Activated T-helper 1 cell treated with anti-CD3 and anti-CD28 coated beads, Interleukin-2, amount 50 U/mL, for 16 hours (primary cell): ENCODE results near the gene DNAJC5.

Experiments
- DNase-seq, 2 donors: peaks; one replicate each; pipeline ENCODE4 v3.0.0-alpha.2; 2020; ENCODE audit warnings: low read depth in 1 of 2, low spot score in 1 of 2

Gene DNAJC5

DNA sequence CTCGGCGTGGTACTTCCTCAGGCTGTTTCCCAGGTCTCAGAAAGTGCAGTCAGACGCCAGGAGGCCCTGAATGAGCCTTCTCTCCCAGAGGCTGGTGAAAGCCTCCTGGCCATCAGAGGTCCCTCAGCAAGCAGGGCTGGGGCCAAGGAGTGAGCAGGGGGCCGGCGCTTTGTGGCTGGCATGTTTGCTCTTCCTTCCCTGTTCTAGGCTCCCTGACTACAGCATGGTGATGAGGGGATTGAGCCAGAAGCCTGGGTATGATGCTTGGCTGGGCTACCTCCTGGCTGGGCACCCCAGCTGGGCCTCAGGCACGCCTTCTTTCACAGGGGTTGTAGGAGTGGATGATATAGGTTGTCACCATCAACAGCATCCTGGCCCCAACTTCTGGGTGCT is 11.7 kb upstream of the DNAJC5 start:
- DNase-seq: no peak

DNA sequence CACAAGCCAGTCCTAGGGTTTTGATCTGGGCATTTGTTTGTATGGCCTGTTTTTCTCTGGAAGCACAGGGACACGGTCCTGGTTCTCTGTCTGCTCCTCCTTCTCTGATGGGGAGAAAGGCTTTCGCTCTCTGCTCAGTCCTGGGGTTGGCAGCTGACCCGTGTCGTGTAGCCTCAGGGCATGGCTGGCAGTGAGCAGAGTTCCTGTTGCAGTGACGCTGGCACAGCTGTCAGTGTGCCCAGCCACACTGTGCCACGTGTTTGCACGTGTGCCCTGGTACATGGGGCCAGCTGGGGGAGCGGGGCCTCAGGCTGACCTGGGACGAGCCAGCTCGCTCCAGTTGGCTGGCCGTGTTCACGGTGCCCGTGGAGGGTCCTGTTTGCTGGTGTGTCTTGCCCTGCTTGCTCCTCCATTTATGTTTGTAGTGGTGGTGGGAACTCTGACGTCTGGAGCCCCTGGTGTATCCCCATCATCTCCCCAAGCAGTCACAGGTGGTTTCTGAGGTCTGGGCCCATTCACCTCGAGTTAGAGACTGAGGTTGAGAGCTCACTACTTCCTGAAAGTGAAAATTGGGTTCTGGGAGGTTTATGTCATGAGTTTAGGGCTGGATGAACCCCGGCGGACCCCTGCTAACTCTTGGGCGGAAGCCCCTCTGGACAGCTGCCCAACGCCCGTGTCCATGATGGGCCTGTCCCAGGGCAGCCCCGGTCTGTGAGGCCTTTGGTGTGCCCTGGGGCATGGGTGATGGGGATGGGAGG is 10.2 kb upstream of the DNAJC5 start:
- DNase-seq: no peak

DNA sequence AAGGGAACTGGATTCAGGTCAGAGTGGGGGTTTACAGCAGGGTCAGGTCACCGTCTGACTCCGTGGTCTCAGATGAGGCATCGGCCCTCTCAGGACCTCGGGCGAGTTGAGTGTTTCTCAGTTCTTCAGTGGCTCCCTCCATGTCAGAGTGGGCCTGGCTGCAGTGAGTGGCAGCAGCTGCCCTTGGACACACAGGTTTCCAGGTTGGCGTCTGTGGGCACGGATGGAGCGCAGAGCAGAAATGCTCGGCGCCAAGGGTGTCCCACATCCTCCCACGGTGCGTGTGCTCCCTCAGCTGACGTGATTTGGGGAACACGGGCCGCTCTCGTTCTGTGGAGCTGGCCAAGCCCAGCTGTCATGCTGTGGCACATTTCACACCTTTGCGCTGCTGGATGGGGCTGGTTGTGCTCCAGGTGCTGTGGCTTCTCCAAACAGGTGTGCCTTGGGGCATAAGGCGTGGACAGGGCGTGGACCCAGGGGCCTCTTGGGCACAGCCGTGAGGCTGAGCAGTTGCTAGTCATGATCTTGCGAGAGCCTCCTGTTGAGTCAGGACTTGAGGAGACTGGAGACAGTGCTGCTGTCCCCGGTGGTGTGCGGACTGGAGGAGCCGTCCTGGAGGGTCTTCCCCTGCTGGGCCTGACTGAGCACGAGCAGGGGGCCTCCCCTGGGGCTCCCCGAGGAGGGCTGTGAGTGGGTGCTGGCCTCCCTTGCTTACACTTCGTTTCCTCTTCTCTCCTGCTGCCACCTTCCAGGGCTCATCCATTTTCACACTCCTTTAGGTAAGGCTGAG is 9.5 kb upstream of the DNAJC5 start:
- no peak for DNase-seq

DNA sequence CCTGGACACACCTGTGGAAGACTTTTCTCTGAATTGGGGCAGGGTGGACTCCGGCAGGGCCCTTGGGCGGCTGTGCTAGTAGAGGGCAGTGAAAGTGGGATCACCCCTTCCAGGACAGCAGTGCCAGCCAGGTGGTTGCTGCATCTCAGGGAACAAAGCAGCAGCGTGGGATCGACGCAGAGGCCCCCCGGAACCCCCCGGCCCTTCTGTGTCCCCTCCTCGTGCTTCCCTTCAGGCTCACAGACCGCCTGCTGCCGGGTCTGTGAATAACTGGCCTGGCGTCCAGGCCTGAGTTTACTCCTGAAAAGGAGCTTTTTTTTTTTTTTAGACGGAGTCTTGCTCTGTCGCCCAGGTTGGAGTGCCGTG is 8.9 kb upstream of the DNAJC5 start:
- DNase-seq: no peak

DNA sequence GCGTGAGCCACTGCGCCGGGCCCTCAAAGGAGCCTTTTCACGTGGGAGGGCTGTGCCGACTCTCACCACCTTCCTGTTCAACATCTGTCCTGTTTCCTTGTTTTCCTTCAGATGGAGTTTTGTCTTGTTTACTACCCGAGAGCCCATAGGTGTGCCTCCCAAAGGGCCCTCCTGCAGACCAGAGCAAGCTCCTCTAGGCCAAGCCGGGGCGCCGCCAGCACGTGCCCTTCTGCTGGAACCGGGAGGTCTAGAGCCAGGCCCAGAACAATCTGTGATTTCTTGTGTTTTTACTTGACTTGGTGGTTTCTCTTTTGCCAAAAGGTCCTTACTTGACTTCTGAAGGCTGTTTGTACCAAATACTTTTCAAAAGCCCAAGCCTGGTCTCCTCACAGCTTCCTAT is 8.0 kb upstream of the DNAJC5 start:
- DNase-seq: no peak

DNA sequence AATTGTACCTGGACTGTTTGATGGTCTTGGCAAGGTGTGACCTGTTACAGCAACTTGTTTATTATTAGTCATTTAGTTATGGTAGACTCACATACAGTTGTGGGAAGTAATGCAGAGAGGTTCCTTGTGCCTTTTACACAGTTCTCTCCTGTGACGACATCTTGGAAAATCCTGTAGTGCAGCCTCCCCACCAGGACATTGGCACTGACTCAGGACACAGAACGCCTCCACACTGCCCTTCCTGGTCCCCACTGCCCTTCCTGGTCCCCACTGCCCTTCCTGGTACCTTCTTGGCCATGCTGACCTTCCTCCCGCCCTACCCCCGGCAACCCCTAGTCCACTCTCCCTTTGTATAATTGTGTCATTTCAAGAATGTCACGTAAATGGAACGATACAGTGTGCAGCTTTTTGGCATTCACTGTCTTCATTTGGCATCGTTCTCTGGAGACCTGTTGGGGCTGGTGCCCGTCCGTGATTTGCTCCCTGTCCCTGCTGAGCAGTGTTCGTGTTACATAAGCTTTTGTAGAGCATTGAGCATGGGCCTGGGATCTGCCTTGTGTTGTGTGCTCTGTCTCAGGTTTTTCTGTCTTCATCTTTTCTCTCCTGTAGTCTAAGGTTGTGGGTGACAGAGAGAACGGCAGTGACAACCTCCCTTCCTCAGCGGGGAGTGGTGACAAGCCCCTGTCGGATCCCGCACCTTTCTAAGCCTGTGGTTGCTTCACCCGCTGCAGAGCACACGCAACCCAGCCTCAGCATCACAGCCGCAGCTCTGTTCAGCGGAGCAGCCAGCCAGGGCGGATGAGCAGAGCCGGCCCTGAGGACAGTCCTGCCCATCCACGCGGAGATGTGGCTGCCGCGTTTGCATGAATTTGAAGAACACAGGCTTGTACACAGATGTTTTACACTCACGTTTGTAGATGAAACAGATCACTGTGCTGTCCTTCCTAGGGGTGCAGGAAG is 5.4 kb upstream of the DNAJC5 start:
- DNase-seq: no peak

DNA sequence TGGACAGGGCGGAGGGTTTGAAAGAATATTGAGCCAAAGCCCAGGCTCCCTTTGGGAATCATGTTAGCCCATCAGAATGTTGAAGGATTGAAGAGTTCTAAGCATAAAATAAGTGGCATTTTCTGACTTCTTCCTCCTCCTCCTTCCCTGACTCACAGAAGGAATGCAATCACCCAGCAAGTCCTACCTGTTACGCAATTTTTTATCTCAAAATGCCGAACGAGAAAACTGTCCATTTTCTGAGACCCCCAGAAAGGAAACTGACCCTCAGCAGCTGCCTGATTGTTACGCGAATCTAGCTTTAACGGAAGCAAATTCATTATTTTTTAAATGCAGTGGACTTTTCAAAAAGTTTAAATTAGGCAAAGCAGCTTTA is 4.7 kb upstream of the DNAJC5 start:
- no peak for DNase-seq

DNA sequence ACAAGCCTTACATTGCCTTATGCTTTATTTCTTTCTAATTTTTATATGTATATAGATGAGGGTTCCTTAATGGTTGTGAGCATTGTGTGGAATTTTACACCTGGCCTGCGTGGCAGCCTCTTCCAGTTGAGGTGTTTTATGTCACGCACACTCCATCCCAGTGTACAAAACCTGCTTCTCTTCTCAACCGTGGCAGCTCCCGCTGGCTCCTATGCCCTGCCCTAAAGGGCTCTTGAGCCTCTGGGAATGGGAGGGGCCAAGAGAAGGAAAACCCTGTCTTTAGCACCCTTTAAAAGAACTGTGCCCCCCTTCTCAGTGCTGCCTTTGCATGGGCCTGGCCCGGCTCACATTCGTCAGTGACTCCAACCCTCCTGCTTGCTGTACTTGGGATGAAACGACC is 4.3 kb upstream of the DNAJC5 start:
- no peak for DNase-seq

DNA sequence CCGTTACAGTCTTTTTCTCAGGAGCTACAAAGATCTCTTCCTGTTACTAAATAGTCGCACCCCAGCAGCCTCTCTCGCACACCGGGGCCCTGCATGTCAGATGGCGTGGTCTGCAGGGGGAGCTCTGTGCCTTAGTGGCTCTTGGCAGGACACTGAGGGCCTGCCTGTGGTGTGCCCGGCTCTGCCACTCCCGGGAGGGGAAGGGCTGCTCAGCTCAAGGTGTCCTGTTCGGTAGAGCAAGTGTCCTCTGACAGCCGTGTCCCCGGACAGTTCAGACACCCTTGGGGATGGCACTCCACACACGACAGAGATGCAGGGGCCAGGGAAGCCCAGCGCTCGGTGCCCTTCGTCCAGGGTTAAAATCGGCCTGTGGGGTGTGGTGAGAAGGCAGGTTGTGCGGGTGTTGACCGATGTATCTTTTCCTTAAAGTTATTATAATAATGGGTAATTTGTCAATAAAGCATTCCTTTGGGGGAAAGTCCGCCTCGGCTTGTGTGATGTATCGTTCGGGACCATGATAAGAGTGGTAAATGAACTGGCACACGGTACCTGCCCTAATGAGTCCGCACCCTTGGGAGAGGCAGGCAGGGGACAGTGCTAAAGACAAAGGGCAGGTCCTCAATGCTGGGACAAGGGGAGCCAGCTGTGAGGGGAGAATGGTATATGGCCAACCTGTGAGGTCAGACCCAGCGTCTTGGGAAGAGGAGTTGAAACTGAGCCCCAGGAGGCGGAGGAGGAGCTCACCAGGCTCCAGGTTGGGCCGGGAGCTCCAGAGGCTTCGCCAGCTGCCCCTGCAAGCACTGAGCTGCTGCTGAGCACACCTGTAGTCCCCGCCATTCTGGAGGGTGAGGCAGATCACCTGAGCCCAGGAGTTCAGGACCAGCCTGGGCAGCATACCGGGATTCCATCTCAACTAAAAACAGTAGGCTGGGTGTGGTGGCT is 3.6 kb upstream of the DNAJC5 start:
- no peak for DNase-seq

DNA sequence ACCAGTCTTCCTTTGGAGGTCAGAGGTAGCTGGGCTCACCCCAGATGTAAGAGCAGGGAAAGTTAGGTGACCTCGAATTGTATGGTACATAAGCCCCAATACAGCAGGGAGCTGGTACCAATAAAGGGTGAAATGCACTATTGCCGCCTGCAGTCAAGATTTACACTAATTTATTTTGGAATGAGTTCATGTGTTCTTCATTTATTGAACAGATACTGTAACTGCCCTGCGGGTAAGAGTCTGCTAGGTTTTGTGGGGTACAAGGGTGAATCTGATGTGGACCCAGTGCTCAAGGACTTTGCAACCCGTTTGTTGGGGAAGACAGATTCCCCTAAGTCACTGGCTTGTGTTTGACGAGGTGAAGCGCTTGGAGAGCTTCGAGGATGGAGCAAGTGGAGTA is 2.5 kb upstream of the DNAJC5 start:
- no peak for DNase-seq

DNA sequence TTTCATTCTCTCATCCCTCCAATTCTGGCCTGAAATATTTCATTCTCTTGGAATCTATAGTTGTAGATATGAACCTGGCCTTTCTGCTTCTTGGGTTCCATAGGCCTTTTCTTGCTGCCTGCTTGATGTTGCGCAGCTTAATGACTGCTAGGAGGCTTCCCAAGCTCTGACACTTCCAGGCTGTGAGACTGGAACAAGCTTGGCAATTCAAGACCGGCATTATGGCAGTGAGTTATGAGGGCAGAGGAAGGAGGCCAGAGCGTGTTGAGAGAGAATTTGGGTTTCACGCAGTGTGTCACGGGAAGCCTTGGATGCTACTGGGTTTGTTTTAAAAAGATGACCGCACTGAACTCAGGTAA is 948 bp upstream of the DNAJC5 start:
- no peak for DNase-seq

DNA sequence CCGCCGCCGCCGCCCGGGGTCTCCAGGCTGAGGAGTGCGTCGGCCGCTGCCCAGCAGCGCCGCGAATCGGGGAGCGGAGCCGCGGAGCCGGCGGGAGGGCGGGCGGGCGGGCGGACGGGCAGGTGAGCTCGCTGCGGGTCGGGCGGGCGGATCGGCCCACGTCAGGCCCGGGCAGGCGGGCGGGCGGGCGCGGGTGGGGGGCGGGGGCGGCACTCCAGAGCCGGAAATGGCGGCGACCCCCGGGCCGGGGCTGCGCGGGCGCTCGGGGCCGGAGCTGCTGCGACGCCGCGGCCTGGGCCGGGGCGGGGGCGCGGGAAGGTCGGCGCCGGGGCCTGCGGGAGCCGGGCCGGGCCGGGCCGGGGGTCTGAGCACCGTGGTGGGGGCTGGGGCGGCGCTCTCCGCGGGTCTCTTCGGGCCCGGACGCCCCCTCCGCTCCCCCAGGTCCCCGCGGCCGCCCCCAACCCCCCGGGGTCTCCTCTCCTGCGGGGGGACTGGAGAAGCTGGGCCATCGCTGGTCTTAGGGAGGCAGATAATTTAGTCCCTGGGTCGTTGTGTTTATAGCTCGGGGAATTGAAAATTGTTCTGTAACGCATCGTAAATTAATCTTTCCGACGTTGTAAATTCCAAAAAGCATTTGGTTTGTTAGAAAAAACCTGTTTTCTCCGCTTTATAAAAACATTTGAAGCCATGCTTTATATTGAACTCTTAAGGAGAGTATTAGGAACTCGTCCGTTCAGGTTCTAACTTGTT is 451 bp downstream of the DNAJC5 start:
- DNase-seq: no peak

DNA sequence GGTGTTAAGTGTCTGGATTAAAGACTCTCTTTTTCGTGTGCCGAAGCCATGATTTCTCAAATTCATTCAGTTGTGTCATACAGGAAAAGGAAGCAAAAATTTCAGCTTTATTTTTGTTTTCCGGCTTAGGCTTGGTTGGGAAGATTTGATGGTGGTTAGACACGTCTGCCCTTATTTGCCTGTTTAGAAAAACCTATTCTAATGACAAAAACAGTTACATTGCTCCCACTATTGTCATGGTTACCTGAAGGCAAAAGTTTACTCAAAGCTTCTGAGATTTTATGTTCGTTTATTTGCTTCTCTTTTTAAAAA is 982 bp downstream of the DNAJC5 start:
- no peak for DNase-seq

DNA sequence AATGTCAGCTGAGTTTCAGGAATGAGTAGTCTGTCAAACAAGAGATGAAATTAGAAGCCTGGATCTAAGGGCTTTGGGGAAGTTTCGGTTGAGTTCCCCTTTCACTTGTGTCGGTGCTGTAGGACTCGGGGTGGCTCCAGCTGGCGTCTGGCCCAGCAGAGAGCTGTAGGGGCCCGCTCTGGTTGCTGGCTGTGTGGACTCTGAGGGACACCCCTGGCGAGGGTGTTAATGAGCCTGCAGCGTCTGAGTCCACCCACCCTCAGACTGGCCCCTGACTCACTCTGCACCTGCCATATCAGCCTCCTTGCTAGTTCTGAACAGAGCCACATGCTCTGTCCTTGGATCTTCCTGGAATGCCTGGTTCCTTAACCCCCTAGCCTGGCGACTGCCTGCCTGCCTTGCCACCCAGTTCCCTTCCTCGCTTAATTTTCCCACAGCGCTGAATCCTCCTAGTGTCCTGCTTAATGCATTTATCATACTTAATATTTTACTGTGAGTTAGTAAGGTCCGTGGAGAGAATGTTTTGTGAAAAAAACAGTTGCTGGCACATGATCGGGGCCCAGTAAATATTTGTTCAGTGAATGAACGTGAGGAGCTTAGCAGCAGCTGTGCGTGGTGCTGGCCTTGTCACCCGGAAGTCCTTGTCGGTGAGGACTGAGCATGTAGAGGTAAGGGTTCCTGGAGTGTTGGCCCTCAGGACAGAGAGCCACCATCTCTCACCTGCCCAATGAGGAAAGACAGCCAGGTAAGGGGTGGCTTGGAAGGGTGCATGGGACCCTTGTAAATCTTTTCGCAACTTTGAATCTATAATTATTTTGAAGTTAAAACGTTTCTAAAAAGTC is 1.6 kb downstream of the DNAJC5 start:
- DNase-seq: peak in 1 of 2 donors; percentile 4

DNA sequence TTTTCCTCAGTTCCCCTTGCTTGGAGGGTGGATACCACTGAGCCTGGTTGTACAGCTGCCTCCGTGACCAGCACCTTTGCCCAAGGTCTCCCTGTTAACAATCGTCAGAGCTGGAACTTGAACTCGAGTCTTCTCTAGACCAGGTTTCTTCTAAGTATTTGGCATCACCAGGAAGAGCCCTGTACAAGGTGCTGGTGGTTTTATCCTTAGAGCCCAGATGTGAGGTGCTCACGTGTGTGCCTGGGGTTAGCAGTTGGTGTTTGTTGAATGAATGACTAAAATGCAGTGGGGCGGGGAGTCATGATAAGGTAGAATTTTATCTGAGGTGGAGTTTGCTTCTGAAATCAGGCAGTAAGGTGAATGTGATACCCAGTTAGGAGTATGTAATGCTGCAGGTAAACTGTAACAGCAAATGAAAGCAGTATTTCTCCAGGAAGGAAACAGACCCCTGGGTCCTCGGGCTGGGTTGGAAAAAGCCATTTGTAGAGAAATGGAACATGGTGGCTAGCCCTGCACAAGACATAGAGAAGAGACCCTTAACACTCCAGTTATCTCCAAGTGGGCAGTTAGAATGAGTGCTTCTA is 3.1 kb downstream of the DNAJC5 start:
- no peak for DNase-seq

DNA sequence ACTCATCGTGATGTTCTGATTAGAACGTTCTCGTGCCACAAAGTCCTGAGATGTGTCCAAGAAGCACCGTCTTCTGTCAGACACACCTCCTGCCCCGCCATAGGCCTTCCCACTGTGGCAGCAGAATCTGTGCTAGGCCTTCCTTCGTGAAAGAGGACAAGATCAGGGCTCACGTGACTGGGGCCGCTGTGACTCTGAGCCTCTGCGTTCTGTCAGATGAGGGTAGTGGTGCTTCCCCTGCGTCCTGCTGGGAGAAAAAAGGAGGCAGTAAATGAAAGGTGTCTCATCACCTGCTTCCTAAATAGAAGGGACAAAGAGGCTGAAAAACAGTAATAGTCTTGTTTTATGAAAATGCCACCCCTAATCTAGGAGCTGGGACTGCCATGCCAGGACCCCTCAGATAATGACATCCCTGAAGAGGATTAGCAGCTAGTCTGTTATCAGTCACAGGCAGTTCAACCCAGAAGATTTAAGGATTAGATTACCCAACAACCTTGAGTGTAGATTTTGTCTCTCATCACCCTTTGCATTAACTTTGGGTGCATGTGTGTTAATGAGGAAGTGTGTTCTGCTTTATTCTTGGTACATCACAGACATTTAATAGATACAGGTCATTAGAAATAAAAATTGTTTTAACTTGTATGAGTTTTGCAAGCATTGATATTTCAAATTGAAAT is 4.1 kb downstream of the DNAJC5 start:
- no peak for DNase-seq

DNA sequence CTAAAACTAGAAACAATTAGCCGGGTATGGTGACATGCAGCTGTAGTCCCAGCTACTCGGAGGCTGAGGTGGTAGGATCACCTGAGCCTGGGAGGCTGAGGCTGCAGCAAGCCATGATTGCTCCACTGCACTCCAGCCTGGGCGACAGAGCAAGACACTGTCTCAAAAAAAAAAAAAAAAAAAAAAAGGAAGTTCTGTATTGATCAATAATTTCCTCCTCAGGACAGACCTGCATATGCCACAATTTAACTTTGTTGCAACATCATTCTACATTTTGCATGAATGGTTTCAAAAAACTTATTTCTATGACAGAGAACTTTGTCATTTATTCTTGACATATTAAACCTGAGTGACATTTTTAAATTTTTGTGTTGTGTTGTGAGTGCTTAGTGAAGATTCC is 5.5 kb downstream of the DNAJC5 start:
- no peak for DNase-seq

DNA sequence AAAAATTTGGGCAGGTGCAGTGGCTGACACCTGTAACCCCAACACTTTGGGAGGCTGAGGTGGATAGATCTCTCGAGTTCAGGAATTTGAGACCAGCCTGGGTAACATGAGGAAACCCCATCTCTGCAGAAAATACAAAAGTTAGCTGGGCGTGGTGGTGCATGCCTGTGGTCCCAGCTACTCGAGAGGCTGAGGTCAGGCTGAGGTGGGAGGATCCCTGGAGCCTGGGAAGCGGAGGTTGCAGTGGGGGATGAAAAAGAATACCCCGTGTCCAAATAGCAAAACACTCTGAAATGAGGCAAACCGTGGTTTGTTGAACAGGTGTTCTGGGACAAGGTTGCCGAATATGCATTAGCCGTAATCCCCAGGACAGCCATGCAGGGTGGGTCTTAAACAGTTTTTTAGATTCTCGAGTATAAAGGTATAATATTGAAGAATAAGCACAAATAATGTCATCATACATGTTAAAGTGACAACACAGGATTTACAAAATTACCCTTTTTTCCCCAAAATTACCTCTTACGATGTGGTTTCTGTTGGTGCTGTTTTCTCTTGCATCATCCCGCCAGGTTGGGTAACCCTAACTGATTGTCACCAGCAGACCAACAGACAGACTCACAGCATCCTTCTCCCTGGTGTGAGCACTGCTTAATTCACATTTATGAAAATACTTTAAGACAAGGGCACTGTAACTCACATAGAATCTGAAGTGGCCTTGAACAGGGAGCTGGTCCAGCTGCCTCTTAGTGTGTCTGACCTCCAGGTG is 9.1 kb downstream of the DNAJC5 start:
- DNase-seq: no peak
